GM21447 (cell line): Measurements from ENCODE around the gene SYP.

Experiments used
- ATAC-seq: cut with Tn5 transposase; IDR thresholded peaks from one replicate; pipeline ENCODE4 v1.9.1; 2021; ENCODE audit not compliant: unreplicated experiment

Gene SYP

DNA sequence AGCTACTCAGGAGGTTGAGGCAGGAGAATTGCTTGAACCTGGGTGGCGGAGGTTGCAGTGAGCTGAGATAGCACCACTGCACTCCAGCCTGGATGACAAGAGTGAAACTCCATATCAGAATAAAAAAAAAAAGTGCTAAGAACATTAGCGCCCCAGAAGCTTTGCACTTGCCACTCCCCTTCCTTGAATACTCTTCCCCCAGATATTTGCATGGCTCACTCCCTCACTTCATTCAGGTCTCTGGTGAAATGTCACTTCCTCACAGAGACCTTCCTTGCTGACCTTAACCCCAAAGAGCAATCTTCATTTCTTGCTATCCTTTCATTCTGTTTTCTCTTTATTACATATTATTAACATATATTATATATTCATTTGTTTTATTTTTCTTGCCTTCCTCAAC is 21.9 kb upstream of the SYP start:
- ATAC-seq: no peak

GRCh38 chrX:49220100-49220499 is 20.1 kb upstream of the SYP start:
- ATAC-seq: no peak

DNA sequence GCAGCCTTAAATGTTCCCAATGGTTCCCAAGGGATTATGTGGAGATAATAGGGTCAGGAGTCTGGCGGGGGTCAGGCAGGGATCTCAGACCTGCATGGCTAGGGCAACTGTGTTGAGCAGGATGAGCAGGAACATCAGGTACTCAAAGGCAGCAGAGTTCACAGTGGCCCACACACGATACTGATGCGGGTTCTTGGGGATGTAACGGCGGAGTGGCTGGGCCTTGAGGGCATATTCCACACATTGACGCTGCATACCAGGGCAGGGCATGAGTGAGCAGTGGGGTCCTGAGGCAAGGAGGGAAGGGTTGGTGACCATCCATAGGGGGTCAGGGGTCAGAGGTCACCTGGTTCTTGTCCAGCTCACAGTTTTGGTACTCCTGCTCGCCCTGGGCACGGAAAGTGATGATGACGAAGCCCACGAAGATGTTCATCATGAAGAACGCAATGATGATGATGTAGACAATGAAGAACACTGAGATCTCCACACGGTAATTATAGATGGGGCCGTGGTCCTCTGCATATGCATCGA is 15.1 kb upstream of the SYP start:
- no peak for ATAC-seq

GRCh38 chrX:49214416-49214815 is 14.4 kb upstream of the SYP start:
- no peak for ATAC-seq

- ATAC-seq: no peak
Measured at GRCh38 chrX:49212861-49213260, 12.9 kb upstream of the SYP start.

DNA sequence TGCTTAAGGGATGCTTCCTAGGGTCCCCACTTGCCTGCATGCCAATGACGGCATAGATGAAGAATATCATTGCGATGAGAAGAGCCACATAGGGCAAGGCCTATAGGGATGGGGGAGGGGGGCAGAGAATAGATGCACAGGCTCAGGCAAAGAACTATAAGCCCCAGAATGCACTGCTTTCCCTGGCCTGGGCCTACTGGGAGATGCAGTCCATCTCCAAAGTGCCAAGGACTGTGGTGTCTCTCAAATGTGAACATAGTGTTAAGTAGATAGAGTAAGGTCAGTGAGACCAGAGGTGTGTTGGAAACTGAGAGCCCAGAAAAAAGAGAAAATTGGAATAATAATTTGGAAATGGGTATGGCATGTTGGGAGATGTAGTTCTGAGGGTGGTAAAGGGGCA is 12.2 kb upstream of the SYP start:
- ATAC-seq: no peak

DNA sequence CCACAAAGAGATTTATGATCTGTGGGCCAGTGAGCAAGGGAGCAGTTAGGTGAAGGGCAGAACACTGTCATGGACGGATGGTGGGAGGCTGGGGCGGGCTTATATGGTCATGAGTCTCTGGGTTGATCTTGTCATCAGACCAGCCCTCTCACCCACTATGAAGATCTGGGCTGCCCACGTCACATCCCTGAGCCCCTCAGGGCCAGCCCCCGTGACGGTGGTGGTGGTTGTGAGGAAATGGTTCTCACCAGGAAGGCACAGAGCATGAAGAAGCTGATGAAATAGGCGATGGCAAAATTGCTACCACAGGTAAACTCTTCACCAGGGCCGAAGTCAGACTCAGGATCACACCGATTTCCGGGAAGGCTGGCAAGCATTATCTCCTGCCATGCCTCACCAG is 11.1 kb upstream of the SYP start:
- no peak for ATAC-seq

DNA sequence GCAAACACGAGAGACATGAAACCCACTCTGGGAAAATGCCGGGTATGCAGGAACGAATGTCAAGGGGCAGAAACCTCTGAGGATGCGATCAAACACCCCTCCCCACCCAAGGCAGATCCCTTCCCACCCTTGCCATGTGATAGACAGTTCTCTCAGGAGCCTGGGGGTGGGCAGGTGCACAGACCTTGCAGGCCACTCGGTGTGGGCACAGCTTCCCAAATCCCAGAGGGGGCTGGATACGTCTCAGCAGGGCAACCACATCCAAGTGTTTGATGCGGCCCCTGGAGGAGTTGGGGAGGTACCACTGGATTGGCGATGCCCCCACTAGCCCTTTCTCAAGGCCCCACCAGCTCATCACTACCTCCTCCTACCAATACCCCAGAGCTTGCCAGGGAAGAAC is 10.4 kb upstream of the SYP start:
- no peak for ATAC-seq

DNA sequence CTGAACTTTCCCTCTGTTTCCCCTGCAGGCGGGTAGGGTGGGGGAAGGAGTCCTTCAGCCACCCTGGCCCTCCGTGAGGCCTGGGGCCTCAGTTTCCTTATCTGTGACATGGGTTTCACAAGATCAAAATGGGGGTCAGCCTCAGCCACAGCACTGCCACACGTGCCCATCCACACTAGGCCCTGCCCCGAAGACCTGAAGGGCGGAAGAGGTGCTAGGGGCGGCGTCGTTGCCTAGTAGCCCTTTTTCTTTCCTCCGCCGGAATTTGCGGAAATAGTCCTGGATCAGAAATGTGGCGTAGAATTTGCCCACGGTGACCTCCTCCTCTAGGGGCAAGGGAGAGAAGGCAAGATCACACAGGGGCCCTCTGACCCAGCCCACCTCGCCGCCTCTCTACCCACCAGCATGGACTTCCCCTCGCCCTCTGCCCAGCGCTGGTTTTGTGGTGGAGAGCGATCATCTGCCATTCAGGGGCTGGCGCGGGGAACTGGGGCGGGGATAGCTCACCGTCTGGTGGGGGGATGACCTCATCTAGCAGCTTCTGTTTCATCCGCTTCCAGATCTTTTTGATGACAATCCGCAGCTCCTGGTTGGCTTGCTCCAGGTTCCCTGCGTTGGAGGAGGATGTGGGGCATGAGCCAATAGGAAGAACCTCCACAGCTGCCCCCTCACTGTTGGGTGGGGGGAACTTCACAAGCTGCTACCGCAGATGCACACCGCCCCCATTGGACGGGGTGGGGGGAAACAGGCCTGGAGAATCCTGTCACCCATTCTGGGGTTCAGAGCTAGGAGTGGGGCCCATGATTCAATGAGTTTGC is 9.7 kb upstream of the SYP start:
- ATAC-seq: no peak

DNA sequence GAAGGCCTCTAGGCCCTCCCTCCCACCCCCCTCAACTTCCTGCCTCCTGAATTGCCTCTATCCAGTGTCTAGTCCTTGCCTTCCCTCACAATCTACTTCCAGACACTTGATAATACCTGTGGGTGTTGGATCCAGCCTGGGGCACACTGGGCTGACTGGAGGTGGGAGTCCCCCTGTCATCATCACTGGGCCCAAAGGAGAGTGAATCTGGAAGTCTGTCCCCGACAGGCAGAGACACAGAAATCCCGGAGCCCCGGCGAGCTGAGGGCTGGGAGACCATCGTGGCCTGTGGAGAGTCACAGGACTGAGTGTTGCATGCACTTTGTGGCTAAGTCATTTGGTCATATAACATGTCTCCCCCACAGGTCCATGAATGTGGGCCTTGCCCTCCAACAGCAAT is 8.4 kb upstream of the SYP start:
- ATAC-seq: no peak

DNA sequence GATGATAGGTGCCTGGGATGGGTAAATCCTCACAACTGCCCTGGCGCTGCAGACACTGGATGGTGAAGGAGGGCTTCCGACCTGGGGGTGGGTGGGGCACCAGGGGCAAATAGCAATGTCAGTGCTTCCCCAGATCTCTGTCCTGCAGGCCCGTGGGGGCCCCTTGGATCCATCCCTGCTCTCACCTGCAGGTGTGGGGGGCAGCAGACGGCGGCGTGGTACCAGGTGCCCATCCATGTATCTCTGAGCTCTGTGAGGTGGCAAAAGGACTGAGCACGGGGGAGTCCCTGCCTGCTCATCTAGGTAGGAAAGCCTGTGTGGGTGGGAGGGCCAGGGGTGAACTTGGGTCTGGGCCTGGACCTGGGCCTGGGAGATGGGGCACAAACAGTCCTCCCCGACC is 6.5 kb upstream of the SYP start:
- ATAC-seq: no peak

DNA sequence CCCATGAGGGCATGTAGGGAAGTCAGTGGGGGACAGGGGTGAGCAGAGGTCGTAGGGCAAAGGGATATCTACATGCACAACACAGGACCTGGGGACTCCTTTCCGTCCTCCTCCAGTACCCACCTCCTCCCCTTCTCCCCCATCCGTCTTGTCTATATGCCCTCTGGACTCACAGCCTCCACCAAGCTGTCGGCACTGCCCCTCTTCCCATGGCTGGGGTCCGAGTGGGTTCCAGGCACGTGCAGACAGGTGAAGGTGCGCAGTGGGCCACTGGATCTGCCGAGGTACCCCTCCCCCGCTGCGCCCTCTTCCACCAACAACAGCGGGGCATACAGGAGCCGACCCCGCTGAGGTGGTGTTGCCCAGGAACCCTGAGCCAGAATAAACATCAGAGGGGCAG is 5.5 kb upstream of the SYP start:
- ATAC-seq: no peak

- ATAC-seq: no peak
Measured at GRCh38 chrX:49204709-49205108, 4.7 kb upstream of the SYP start.

GRCh38 chrX:49204017-49204416 is 4.0 kb upstream of the SYP start:
- ATAC-seq: no peak

DNA sequence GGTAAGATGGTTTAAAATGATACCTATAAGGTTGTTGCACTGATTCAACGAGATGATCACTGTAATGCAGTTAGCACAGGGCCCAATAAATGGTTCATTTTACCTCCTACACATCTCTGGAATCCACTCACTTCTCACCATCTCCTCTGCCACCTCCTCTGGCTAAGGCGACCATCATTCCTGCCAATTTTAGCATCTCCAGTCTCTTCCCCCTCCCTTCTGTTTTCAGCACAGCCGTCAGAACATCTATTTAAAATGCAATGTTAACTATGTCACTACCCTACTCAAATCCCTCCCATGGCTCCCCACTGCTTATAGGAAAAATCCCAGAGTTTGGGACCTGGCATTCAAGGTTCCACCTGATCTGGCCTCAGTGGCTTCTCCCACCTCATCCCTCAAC is 3.5 kb upstream of the SYP start:
- ATAC-seq: no peak

DNA sequence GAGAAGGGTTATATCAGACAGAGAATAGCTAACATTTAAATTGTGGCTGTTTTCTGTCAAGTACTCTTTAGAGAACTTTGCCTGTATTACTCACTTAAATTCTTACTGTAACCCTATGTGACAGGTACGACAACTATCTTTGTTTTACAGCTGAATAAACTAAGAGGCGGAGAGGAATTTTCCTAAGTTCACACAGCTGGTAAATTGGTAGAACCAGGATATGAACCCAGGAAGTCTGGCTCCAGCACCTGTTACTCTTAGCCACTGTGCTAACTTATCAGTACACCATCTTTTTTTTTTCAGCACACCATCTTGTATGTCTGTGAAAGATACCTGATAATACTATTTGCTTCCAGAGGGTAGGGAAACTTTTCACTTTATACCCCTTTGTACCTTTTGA is 2.0 kb upstream of the SYP start:
- ATAC-seq: no peak

DNA sequence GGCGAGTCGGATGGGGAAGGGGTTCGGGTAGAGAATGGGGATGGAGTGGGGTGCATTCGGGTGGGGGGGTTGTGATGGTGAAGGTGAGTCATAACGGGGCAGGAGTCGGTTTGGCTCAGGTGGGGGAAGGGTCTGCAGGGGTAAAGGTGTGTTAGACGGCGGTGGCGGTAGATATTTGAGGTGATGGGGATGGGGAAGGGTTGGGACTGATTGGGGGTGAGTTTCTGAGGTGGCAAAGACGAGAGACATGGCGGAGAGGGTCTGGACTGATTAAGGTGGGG is 738 bp downstream of the SYP start:
- no peak for ATAC-seq

GRCh38 chrX:49198540-49199314 is 1.3 kb downstream of the SYP start:
- ATAC-seq: no peak

DNA sequence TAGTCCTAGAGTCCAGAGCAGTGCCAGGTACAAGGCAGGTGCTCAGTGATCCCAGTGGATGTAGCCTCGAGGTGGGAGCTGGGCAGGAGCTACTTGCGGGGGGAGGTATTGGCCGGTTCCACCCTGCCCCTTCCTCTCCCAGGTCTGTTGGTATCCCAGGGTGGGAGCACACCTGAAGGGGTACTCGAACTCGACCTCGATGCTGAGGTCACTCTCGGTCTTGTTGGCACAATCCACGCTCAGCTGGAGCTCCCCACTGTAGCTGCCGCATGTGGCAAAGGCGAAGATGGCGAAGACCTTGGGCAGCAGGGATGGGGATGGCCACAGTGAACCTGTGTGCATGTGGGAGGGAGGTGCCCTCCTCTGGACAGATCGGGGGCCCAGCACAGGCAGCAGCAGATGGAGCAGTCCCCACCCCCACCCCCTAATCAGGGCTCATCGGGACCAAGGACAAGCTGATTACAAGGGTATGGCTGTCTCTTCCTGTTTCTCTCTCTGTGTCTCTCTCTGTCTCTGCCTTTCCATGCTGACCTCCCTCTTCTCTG is 2.4 kb downstream of the SYP start:
- no peak for ATAC-seq

DNA sequence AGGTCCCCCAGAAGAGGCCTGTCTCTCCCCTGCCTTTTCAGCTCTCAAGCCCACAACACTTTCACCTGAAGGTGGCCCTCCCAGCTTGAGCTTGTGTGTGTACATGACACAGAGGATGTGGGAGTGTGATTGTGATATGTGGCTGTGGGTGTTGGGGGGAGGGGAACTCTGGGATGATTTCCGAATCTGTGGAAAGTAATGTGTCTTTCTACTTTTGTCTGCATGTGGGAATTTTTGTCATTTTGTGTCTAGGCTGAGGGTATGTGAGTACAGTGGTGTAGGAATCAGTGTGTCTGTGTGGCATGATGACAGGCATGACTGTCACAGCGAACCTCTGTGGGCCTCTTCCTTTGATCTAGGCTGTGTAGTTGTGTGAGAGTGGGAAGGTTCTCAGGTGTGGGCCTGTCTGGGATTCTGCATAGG is 6.4 kb downstream of the SYP start:
- no peak for ATAC-seq

GRCh38 chrX:49192722-49193328 is 7.2 kb downstream of the SYP start:
- ATAC-seq: no peak

- ATAC-seq: peak; percentile 17
Measured at GRCh38 chrX:49191574-49192011, 8.4 kb downstream of the SYP start.
